NCI-H510A (cell line): ENCODE measurements around the gene CDKN2B.
A peak's percentile ranks its signal among the peaks of the same experiment; 100 is the strongest.

Experiments
- DNase-seq: peaks from one replicate; lab custom pipeline; 2025; lab: John Stamatoyannopoulos, UW

Gene CDKN2B

GRCh38 chr9:22033012-22033630 lies 24.0 kb upstream of the CDKN2B start:
- DNase-seq: no peak

DNA sequence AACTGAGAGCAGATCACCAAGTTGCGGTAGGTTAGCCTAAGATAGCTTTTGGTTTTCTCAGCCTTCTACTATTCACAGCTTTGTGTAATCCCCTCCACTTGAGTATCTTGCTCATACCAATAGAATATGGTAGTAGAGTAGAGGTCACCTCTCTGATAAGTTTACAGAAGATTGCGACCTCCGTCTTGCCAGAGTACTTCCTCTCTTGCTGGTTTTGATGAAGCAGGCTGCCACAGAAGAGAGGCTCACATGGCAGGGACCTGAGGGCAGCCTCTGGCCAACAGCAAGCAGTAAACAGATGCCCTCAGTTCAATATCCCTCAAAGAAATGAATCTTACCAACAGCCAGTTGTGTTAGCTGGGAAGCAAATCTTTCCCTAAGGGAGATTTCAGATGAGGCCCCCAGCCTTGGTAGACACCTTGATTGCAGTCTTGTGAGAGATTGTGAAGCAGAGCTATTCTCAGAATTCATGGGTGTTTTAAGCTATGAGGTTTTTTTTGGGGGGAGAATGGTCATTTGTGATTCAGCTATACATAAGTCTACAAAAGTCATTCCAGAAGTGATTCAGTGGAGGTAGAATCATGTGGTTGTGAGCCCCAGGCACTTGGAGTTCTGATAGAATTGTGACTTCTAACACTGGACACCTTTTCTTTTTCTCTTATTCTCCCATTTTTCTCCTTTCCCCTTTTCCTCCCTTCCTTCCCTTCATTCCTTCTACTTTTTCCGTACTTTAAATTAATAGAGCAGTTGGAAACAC lies 22.7 kb upstream of the CDKN2B start:
- no peak for DNase-seq

DNA sequence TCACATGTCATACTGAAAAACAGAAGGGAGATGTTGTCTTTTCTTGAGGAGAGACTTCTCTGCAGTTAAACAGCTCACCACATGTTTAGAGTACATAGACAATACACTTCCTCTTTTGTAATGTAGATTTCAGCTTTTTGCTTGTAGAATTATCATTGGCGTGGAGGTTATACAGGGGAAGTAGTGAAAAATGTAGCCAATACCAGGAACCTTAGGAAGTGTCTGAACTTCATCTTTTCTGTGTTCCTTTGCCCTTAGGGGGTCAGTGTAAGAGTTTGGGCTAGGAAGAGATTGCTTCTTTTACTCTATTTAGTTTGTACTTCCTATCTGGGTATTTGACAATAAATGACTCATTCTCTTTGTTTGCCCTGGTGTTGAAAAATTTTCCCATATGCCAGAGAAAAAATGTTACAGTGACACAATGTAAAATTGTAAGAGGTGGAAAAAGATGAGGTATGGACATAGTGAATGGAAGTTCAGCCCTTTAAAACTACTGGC lies 21.0 kb upstream of the CDKN2B start:
- no peak for DNase-seq

- DNase-seq: no peak
Observed at GRCh38 chr9:22029231-22029630, 20.1 kb upstream of the CDKN2B start.

GRCh38 chr9:22028394-22028793 lies 19.3 kb upstream of the CDKN2B start:
- DNase-seq: no peak

DNA sequence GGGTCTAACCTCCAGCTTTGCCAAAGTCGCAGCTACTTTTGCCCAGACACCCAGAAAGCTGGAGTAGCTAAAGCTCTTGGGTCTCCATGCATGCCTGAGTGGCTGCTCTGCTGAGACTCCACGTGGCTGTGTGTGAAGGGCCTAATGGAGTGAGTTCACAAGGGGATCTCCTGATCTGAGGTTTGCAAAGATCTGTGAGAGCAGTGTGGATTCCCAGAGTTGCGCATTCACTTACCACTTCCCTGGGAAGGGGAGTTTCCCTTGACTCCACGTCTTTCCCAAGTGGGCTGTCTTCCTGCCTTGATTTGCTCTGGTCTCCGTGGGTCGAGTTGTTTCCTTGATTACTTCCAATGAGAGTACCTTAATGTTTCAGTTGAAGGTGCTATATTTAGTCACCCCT lies 17.6 kb upstream of the CDKN2B start:
- no peak for DNase-seq

- DNase-seq: no peak
Observed at GRCh38 chr9:22022396-22022795, 13.3 kb upstream of the CDKN2B start.

GRCh38 chr9:22010866-22011625 lies 1.9 kb upstream of the CDKN2B start:
- no peak for DNase-seq

- no peak for DNase-seq
Observed at GRCh38 chr9:22009506-22009867, 382 bp upstream of the CDKN2B start.

- DNase-seq: no peak
Observed at GRCh38 chr9:22008384-22008716, 755 bp downstream of the CDKN2B start.

- DNase-seq: no peak
Observed at GRCh38 chr9:22005702-22006606, 3.2 kb downstream of the CDKN2B start.

- DNase-seq: no peak
Observed at GRCh38 chr9:22005021-22005701, 3.9 kb downstream of the CDKN2B start.

- no peak for DNase-seq
Observed at GRCh38 chr9:22002038-22002437, 7.1 kb downstream of the CDKN2B start.

DNA sequence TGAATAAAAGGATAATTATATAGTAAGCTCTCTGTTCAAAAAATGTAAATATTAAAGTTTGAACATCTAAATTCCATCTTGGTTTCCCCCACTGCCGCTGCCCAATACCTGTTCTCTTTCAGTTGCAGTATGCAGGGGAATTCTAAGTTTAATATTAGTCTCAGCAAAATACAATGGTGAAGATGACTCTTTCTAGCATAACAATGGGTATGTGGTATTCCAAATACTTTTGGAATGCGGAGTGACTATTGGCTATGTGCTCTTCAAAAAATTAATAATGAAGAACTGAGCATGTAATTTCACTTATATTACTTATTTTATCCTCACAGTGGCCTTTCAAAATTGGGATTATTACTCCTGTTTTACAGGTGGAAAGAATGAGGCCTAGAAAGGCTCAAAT lies 11.1 kb downstream of the CDKN2B start:
- no peak for DNase-seq

GRCh38 chr9:21997480-21997879 lies 11.6 kb downstream of the CDKN2B start:
- DNase-seq: no peak

DNA sequence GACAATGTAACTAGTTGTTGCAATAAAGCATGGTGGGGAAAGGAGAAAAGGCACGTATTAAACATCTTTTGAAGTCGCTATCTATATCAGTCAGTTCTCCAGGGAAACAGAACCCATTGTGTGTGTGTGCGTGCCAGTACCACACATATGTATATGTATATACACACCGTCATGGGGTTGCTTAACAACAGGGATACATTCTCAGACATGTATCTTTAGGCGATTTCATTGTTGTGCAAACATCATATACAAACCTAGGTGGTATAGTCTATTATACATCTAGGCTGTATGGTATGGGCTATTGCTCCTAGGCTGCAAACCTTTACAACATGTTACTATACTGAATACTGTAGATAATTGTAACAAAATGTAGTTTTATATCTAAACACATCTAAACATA lies 12.2 kb downstream of the CDKN2B start:
- no peak for DNase-seq

GRCh38 chr9:21996438-21996837 lies 12.7 kb downstream of the CDKN2B start:
- peak; percentile 6 for DNase-seq

GRCh38 chr9:21995666-21996398 lies 13.3 kb downstream of the CDKN2B start:
- DNase-seq: no peak

GRCh38 chr9:21995006-21995665 lies 14.0 kb downstream of the CDKN2B start:
- peak; percentile 37 for DNase-seq

- DNase-seq: peak; percentile 81
Observed at GRCh38 chr9:21994556-21995005, 14.5 kb downstream of the CDKN2B start, which contains the start of gene CDKN2B-AS1. CDKN2B-AS1 (plus strand) TSS chr9:21994791.
